ENCODE measurements around the gene CELF4.

CELF4 gene

DNA sequence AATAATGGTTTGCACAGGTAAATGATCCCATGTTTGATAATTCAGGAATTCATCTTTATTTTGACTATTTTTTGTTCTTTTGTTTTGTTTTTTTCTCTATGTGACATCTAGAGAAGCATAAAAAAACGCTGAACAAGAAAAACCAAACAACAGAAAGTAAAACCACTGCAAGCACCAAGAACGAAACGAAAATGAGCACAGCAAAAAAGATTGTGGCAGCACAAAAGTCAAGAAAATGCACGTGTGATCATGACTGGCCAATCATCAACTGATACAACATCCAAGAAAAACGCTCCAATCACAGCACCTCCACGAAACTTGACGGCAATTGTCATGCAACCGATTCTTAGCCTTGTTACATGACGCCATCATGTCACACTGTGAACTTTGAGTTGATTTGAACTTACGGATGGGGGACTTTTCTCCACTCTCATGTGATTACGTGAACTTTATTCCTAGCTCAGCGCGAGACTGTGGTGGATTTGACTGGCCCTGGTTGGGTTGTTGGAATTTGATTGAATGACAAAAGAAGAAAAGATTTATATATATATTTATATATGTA, 318.7 kb downstream of the CELF4 start:
- no peak for DNase-seq

DNA sequence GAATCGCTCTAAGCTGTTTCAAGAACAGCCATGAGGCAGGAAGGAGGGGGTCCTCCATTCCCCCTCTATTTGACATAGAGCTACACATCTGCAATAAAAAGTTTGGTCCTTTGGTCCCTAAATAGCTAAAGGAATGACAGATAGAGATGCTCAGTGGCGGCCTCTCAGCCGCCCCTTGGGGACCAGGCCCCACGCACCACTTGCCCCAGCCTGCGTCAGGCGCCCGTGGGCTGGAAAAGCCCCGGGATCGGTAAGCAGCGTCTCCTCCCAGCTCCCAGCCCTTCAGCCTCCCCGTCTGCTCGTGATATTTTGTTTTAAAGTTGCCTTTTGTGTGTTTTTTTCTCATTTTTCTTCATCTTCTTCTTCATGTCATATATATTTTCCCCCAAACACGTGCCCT, 321.0 kb downstream of the CELF4 start:
- DNase-seq: no peak

DNA sequence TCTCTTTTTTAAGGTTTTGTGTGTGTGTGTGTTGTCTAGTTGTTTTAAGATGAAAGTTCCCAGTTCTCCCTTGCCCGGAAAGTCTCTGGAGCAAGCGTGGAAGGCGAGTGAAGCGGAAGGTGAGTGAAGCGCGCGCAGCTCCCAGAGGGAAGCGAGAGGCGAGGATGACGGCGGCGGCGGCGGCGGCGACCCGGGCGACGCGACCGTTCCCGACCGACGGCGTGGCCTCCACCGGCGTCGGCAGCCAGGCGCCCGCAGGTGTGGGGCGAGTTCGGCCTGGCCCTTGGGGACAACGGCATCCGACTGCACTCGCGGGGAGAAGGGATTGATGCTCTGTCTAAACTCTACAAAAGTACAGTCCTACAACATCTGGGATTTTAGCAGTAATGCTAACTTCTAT, 321.9 kb downstream of the CELF4 start:
- no peak for DNase-seq

DNA sequence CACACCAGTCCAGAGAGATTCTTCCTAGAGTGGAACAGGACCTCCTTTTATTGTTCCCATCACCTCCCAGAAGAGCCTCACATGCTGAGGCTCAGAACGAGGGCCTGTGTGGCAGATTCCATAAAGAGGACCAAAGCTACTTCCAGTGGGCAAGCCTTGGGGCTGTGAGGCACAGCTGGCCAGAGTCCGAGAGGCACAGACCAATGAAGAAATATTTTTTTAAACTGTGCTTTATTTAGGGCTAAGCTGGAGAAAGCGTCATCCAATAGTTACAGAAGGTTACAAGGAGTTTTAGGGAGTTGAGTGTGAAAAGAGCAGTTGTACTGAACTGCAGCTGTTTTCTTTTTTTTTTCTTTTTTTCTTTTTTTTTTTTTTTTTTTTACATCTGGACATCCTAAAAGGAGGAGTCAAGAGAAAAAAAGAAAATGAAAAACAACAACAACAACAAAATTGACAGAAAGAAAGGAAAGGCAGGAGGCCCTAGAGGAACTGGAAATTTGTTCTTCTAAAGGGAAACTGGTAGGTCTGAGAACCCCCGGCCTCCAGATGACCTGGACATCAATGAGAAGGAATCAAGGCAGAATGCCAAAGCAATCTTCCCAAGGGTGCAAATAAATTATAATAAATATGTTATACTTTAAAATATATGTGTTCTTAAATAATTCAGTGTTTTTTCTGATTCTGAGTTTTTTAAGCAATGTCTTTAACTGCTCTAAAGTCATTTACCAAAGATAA, 322.6 kb downstream of the CELF4 start:
- no peak for DNase-seq

DNA sequence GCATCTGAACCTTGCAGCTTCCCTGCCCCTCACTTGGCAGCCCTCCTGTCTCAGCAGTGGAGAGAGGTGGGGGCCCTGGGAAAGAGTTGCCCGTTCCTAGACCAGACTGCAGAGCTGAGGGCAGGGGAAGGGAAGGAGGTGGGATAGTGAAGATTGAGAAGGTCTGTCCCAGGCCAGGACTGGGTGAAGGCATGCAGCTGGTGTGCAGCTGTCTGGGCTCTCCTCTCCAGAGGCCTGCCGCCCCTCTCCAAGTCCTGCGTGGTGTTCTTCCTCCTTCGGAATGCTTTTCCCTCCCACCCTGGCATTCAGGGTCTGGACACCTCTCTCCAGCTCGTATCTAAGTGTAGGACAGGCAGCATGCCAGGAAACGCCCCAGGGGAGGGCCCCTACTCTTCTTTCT, 323.5 kb downstream of the CELF4 start:
- no peak for DNase-seq

DNA sequence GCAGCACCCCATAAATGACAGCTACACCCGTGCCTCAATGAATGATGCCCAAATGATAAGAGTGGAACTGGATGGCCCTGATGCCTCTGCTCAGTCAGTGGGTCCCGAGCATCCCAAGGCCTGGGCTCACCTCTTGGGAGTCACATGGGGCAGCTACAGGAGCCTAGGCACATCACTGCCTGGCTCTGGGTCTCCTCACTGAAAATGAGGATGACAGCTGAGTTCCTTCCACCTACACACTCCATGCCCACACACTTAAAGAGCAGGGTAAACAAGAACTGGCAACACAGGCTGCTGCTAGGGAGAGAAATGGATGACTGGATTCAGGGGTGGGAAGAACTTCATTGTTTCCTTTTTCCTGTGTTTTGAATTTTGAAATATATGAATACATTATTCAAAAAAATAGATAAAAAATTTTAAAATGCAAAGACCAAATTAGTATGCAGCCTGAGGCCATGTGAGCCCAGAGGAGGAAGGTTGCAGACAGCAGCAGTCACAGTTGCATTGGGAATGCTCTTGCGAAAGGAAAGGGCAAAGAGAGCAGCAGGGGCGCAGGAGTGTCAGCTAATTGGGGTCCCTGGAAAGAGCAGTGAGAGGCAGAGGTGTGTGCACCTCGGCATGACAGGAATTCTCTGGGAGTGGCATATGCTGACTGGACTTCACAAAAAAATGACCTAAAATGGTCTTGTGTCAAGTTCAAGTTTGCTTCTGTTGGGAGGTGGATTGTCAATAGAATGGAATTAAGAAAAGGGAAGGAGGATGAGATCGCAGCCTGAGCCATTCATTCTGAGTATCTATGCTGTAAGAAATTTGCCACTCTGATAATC, 327.1 kb downstream of the CELF4 start:
- no peak for DNase-seq

- DNase-seq: no peak
Observed at GRCh38 chr18:37235583-37235982, 330.0 kb downstream of the CELF4 start.

DNA sequence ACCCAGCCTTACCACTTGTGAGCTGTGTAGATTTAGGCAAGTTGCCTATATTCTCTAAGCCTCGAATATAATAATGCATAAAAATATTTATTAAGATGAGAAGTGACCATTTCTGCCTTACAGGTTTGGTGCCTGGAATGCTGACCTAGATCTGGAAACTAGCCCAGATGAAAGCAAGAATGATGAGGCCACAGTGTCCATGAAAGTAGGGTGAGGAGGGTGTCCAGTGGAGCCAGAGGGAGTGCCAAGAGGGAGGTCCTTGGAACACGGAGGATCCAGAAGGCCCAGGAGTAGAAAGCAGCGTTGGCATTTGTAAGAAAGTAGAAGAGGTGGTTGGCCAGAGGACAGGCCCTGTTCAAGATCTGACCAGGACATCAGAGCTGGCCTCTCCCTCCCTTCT, 334.3 kb downstream of the CELF4 start:
- DNase-seq: no peak

GRCh38 chr18:37230768-37231167, 334.8 kb downstream of the CELF4 start:
- no peak for DNase-seq

DNA sequence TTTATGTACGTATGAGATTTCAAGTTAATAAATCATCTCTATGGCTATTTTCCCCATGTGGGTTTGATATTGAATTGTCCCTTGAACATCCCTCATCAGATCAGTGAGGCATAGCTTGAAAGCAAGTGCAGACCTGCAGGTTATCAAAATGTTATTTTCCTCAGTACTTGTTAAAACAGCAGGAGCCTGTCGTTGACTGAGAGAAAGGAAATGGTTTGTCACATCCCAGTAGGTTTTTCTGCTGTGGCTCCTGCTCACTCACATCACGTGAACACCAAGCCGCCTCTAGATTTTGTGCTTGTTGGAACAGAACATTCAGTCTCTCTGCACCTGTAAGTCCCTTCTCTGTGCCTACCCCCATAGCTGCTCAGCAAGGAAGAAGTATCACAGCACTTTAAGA, 340.3 kb downstream of the CELF4 start:
- no peak for DNase-seq

DNA sequence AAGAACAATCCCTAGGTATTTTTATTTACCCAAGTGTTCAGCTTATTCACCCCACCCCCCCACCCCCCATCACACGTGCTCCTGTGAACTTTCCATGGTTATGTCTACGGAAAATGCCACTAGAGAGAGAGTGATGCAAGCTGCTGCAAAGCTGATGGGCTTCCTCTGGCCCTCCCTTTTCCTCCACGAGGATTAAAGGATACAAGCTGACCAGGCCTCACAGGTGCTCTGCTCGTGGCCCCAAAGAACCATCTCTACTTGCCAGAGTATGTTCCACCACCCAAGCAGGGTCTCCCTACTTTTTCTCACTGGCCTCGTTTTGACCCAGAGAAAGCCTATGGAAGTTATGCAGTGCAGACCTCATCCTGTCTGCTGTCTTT, 342.6 kb downstream of the CELF4 start:
- no peak for DNase-seq

DNA sequence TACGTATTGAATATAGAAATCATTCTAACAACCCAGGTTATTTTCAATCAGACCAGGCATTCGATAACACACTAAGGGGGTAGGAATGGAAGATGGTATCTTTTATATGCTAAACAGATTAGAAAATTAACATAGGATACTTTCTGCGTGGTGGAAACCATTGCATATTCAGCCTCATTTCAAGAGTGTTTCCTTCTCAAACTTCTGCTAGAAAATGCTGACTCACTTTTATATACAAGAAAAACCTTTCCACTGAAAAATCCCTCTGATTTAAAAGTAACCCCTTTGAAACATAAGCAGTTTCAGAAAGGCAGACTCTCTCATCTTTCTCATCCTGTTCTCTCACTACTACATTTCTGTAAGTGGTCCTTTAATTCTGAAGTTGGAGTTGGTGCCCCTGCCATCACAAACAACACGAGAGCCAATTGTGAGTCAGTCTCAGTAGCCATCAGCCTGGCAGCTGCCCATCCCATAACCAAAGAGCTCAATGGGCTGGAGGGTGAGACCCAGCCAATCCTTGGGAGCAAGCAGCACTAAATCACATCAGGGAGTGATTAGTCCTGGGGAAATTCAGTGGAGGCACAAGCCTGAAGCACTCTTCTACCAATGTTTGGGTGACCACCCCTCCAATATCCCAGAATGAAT, 343.1 kb downstream of the CELF4 start:
- DNase-seq: no peak

GRCh38 chr18:37219257-37219656, 346.3 kb downstream of the CELF4 start:
- DNase-seq: no peak

GRCh38 chr18:37218022-37218590, 347.5 kb downstream of the CELF4 start:
- DNase-seq: no peak

GRCh38 chr18:37210781-37211180, 354.8 kb downstream of the CELF4 start:
- no peak for DNase-seq

GRCh38 chr18:37207343-37207742, 358.3 kb downstream of the CELF4 start:
- no peak for DNase-seq

DNA sequence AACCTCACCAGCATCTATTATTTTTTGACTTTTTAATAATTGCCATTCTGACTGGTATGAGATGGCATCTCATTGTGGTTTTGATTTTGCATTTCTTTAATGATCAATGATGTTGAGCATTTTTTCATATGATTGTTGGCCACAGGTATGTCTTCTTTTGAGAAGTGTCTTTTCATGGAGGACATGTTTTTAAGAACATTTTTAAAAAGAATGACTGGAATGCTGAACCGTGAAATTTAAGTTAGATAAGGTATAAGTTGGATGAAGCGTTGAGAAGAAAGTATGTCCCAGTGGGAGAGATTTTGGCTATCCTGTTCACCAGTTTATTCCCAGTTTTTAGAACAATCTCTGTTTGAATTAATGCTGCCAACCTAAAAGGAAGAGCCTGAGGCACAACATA, 365.9 kb downstream of the CELF4 start:
- no peak for DNase-seq
